H9 (cell line): Measurements from ENCODE around the gene ETF1. TPM values are rescaled to one million over a fixed set of nuclear protein-coding genes. Genes with fewer than 3 reads are reported as not detected.

Experiments used
- DNase-seq: peaks from one replicate; pipeline ENCODE4 v3.0.0-alpha.2; 2017
- H2AFZ ChIP-seq: one replicate; pipeline ENCODE4 v1.6.1; 2013; ENCODE audit warnings: mild to moderate bottlenecking, low read length, control low read depth, moderate library complexity
- H2AK5ac ChIP-seq: 2 replicates; pipeline ENCODE4 v1.6.1; 2013; ENCODE audit warnings: low read length, control low read depth, mixed read lengths; ENCODE audit not compliant: insufficient read length
- H2BK120ac ChIP-seq: one replicate; pipeline ENCODE4 v1.6.1; 2013; ENCODE audit warnings: low read depth, mild to moderate bottlenecking, low read length, control low read depth, inconsistent platforms; ENCODE audit not compliant: poor library complexity, severe bottlenecking
- H2BK12ac ChIP-seq: 2 replicates; pipeline ENCODE4 v1.6.1; 2013; ENCODE audit warnings: low read length, control low read depth, mixed read lengths, low read depth; ENCODE audit not compliant: insufficient read length
- H2BK15ac ChIP-seq: 2 replicates; pipeline ENCODE4 v1.6.1; 2013; ENCODE audit warnings: low read depth, low read length, control low read depth
- H2BK20ac ChIP-seq: one replicate; pipeline ENCODE4 v1.6.1; 2013; ENCODE audit warnings: low read depth, mild to moderate bottlenecking, low read length, control low read depth, inconsistent platforms; ENCODE audit not compliant: poor library complexity, severe bottlenecking
- H2BK5ac ChIP-seq: 2 replicates; pipeline ENCODE4 v1.6.1; 2013; ENCODE audit warnings: low read length, control low read depth, mixed read lengths; ENCODE audit not compliant: insufficient read length
- H3K14ac ChIP-seq: 2 replicates; pipeline ENCODE4 v1.6.1; 2013; ENCODE audit warnings: low read length, control low read depth; ENCODE audit not compliant: insufficient read depth
- H3K18ac ChIP-seq: 2 replicates; pipeline ENCODE4 v1.6.1; 2013; ENCODE audit warnings: low read depth, mild to moderate bottlenecking, mixed read lengths, low read length, control low read depth; ENCODE audit not compliant: insufficient read length
- H3K23ac ChIP-seq: 2 replicates; pipeline ENCODE4 v1.6.1; 2013; ENCODE audit warnings: low read length, control low read depth, mixed read lengths, low read depth; ENCODE audit not compliant: insufficient read length
- H3K23me2 ChIP-seq: 2 replicates; pipeline ENCODE4 v1.6.1; 2013; ENCODE audit warnings: low read depth, mild to moderate bottlenecking, mixed read lengths, low read length, control low read depth; ENCODE audit not compliant: insufficient read length, poor library complexity, severe bottlenecking
- H3K27ac ChIP-seq: 2 replicates; pipeline ENCODE4 v1.5.1; 2013; ENCODE audit warnings: low read length, control low read depth, mixed read lengths, low read depth; ENCODE audit not compliant: insufficient read length
- H3K27me3 ChIP-seq: 2 replicates; pipeline ENCODE4 v1.6.1; 2013; ENCODE audit warnings: low read length, control low read depth, inconsistent platforms; ENCODE audit not compliant: insufficient read depth
- H3K4ac ChIP-seq: 2 replicates; pipeline ENCODE4 v1.6.1; 2013; ENCODE audit warnings: low read depth, mild to moderate bottlenecking, control low read depth, inconsistent platforms, low read length, moderate library complexity
- H3K4me1 ChIP-seq: 2 replicates; pipeline ENCODE4 v1.6.1; 2013; ENCODE audit warnings: low read length, control low read depth, inconsistent platforms; ENCODE audit not compliant: insufficient read depth
- H3K4me2 ChIP-seq: 2 replicates; pipeline ENCODE4 v1.6.1; 2013; ENCODE audit warnings: low read length, control low read depth, mixed read lengths; ENCODE audit not compliant: insufficient read length, insufficient read depth
- H3K56ac ChIP-seq: 2 replicates; pipeline ENCODE4 v1.6.1; 2013; ENCODE audit warnings: low read depth, mild to moderate bottlenecking, mixed read lengths, low read length, control low read depth; ENCODE audit not compliant: insufficient read length
- H3K79me1 ChIP-seq: 2 replicates; pipeline ENCODE4 v1.6.1; 2013; ENCODE audit warnings: low read depth, mild to moderate bottlenecking, moderate library complexity, low read length, control low read depth, inconsistent platforms; ENCODE audit not compliant: insufficient read depth, poor library complexity, severe bottlenecking
- H3K79me2 ChIP-seq: 2 replicates; pipeline ENCODE4 v1.6.1; 2013; ENCODE audit warnings: low read length, control low read depth, inconsistent platforms; ENCODE audit not compliant: insufficient read depth
- H3K9ac ChIP-seq: 2 replicates; pipeline ENCODE4 v1.6.1; 2013; ENCODE audit warnings: low read length, control low read depth, mixed read lengths; ENCODE audit not compliant: insufficient read length; ENCODE audit errors: extremely low read depth
- H3K9me3 ChIP-seq: one replicate; pipeline ENCODE4 v1.6.1; 2013; ENCODE audit warnings: low read depth, low read length, inconsistent platforms; ENCODE audit not compliant: control insufficient read depth
- H3T11ph ChIP-seq: one replicate; pipeline ENCODE4 v1.6.1; 2013; ENCODE audit warnings: mild to moderate bottlenecking, low read length, control low read depth, inconsistent platforms
- H4K20me1 ChIP-seq: one replicate; pipeline ENCODE4 v1.6.1; 2013; ENCODE audit not compliant: control insufficient read depth, insufficient read length, insufficient read depth
- H4K5ac ChIP-seq: 2 replicates; pipeline ENCODE4 v1.6.1; 2013; ENCODE audit warnings: low read depth, mild to moderate bottlenecking, mixed read lengths, low read length, control low read depth; ENCODE audit not compliant: insufficient read length
- H4K8ac ChIP-seq: replicated peaks from 2 replicates; pipeline ENCODE4 v1.6.1; 2013; ENCODE audit warnings: low read length, control low read depth, mixed read lengths, low read depth; ENCODE audit not compliant: insufficient read length
- H4K91ac ChIP-seq: 2 replicates; pipeline ENCODE4 v1.6.1; 2013; ENCODE audit warnings: low read depth, mild to moderate bottlenecking, moderate library complexity, mixed read lengths, low read length, control low read depth; ENCODE audit not compliant: insufficient read length
- H3K27ac Mint-ChIP-seq, 3 experiments: 2 replicates in 2 of 3; 3 replicates in 1 of 3; pipeline ENCODE4 v1.8.0; 2020 to 2021; ENCODE audit warnings: mixed read lengths in 3 of 3, mild to moderate bottlenecking in 1 of 3, moderate library complexity in 1 of 3
- H3K27me3 Mint-ChIP-seq: 2 replicates; pipeline ENCODE4 v1.8.0; 2021; ENCODE audit warnings: low read depth, mild to moderate bottlenecking, moderate library complexity, mixed read lengths
- H3K36me3 Mint-ChIP-seq, 3 experiments: 2 replicates in 2 of 3; 3 replicates in 1 of 3; pipeline ENCODE4 v1.8.0; 2020 to 2021; ENCODE audit warnings: low read depth in 3 of 3, mixed read lengths in 3 of 3; ENCODE audit not compliant: insufficient read depth in 1 of 3
- H3K4me1 Mint-ChIP-seq, 2 experiments: 2 replicates each; pipeline ENCODE4 v1.8.0; 2020; ENCODE audit warnings: mixed read lengths in 2 of 2
- H3K4me3 Mint-ChIP-seq, 2 experiments: 2 replicates in 1 of 2; 3 replicates in 1 of 2; pipeline ENCODE4 v1.8.0; 2020 to 2021; ENCODE audit warnings: mild to moderate bottlenecking in 2 of 2, mixed read lengths in 2 of 2, moderate library complexity in 1 of 2
- H3K9me3 Mint-ChIP-seq, 2 experiments: 2 replicates in 1 of 2; 3 replicates in 1 of 2; pipeline ENCODE4 v1.8.0; 2020; ENCODE audit warnings: mild to moderate bottlenecking in 2 of 2, mixed read lengths in 2 of 2, moderate library complexity in 1 of 2
- CTCF ChIP-seq: fragments of 200-600 bp; sonication (generic); conservative IDR thresholded peaks from 3 replicates; pipeline ENCODE4 v1.8.0; 2021; ENCODE audit warnings: antibody characterized with exemption, mild to moderate bottlenecking
- WGBS: extraction: QIAGEN DNeasy Blood & Tissue Kit; methylation state at CpG from one replicate; pipeline ENCODE4 v1.1.7; 2013; ENCODE audit warnings: missing lambda C conversion rate, low lambda C conversion rate, mixed read lengths; ENCODE audit not compliant: insufficient read length; ENCODE audit errors: extremely low coverage; 5-methylcytosine and 5-hydroxymethylcytosine counted together
- total RNA-seq: library from RNA; stranded (reverse); gene quantifications from 2 replicates; pipeline ENCODE4 v1.2.1, GENCODE V29; 2021

The ETF1 gene
- total RNA-seq, 1 experiment from 2014 or later: 175 TPM

GRCh38 chr5:138491284-138491648 lies 51.8 kb downstream of the ETF1 start:
- H2BK20ac ChIP-seq: no peak overlapping the region
- TF ChIP-seq CTCF: no peak
- H3K4ac ChIP-seq: no peak overlapping the region
- no peak overlapping the region for H4K91ac ChIP-seq
- H3T11ph ChIP-seq: no peak overlapping the region
- no peak overlapping the region for H2AK5ac ChIP-seq
- peak overlapping the region; percentile 91 for H3K18ac ChIP-seq
- H3K9me3 Mint-ChIP-seq: no peaks in the 10 kb centered on the region; a peak in 1 of 5 replicates
- no peak overlapping the region for H3K27ac Mint-ChIP-seq
- peaks cover 11% of the 10 kb centered on the region for H3K23me2 ChIP-seq
- H3K14ac ChIP-seq: peak overlapping the region; percentile 93
- H4K8ac ChIP-seq: no peak overlapping the region
- no peak overlapping the region for H2BK12ac ChIP-seq
- DNase-seq: no peak
- H3K79me2 ChIP-seq: no peaks in the 10 kb centered on the region
- H3K4me2 ChIP-seq: peak overlapping the region; percentile 52
- no peak overlapping the region for H3K56ac ChIP-seq
- no peaks in the 10 kb centered on the region; a peak in 1 of 7 replicates for H3K36me3 Mint-ChIP-seq
- no peak overlapping the region for H3K27ac ChIP-seq
- WGBS: no CpG with 5 or more reads among the region's 11 CpGs
- H3K4me3 Mint-ChIP-seq: peak overlapping the region; percentile 52 to 75
- no peaks in the 10 kb centered on the region for H3K79me1 ChIP-seq
- H3K9ac ChIP-seq: no peak overlapping the region
- no peaks in the 10 kb centered on the region for H4K20me1 ChIP-seq
- no peak overlapping the region for H2AFZ ChIP-seq
- H3K27me3 Mint-ChIP-seq: peaks cover 45% of the 10 kb centered on the region
- H4K5ac ChIP-seq: no peak overlapping the region
- peaks cover 31 to 41% of the 10 kb centered on the region in 2 experiments for H3K4me1 Mint-ChIP-seq
- no peaks in the 10 kb centered on the region for H3K9me3 ChIP-seq
- H3K23ac ChIP-seq: no peak overlapping the region
- no peak overlapping the region for H2BK15ac ChIP-seq
- no peak overlapping the region for H2BK120ac ChIP-seq
- no peaks in the 10 kb centered on the region; the same call in 1 of the 2 replicates for H3K27me3 ChIP-seq
- no peak overlapping the region for H2BK5ac ChIP-seq
- H3K4me1 ChIP-seq: peaks cover 4% of the 10 kb centered on the region; the same call in 1 of the 2 replicates
